Measurements from ENCODE around the gene DNMT3L.
"Not testable (repeated sequence)": the region's sequence is repeated elsewhere in the genome, so short reads cannot be mapped to it uniquely, and the experiment has no call there.

DNMT3L gene

DNA sequence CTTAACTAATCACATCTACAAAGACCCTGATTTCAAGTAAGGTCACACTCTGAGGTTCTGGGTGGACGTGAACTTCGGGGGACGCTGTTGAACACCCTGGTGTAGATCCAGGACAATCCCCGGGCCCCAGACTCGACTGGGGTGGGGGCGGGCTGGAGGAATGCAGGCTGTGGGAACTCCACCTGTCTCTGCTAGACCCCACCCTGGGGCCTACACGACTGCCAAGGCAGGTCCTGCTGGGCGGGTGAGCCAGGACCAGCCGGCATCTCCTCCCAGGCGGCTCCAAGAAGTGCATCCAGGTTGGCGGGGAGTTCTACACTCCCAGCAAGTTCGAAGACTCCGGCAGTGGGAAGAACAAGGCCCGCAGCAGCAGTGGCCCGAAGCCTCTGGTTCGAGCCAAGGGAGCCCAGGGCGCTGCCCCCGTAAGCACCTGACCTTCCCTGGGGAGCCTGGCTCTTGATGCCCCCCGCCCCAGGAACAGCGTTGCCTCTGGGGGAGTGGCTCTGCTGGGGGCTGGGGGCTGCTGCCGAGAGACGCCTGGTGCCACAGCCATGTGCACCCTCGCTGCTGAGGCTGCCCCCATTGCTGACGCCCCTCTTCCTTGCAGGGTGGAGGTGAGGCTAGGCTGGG lies 27.8 kb upstream of the DNMT3L start:
- Mint-ChIP-seq H3K36me3 (ENCODE audit: low read depth) (no peaks in the 10 kb centered on the region), H3K4me1 (ENCODE audit: low read depth) (peaks cover 3% of the 10 kb centered on the region), H3K27ac (no peak overlapping the region), H3K4me3 (no peak overlapping the region), H3K9me3 (no peaks in the 10 kb centered on the region), H3K27me3 (no peaks in the 10 kb centered on the region)
- no peak for DNase-seq

DNA sequence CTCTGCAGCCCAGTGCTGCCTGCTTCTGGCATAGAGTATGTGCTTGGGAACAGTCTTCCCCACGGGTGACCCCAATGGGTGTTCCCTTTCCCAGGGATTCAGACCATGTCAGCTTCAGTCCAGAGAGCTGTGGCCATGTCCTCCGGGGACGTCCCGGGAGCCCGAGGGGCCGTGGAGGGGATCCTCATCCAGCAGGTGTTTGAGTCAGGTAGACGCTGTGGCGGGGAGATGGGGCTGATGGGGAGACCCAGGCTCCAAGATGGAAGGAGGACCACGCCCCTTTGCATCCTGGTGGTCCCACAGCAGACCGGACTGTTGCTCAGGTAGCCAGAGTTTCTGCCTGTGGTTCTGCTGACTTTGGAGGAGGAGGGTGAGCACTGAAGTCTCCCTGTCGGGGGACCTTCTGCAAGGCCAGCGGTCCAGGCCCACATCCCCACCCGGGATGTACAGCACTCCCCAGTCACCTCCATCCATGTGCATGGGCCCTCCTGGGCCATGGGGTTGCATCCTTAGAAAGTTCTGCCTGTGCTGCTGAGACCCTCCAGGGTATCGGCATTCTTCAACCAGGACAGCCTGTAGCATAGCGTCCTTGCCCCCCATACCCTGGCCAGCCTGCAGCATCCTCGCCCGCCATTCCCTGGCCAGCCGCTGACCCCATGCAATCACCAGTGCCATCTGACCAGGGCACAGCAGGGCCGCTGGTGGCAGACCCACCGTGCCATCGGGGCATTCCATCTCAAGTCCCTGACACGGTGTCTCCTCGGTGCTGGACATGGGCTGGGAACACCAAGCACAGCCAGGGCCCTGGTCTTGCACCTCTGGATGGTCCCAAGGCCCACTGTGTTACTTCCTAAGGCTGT lies 26.8 kb upstream of the DNMT3L start:
- Mint-ChIP-seq H3K9me3 (no peaks in the 10 kb centered on the region), H3K27ac (no peak overlapping the region), H3K27me3 (no peaks in the 10 kb centered on the region), H3K36me3 (ENCODE audit: low read depth) (no peaks in the 10 kb centered on the region), H3K4me3 (no peak overlapping the region), H3K4me1 (ENCODE audit: low read depth) (peaks cover 1% of the 10 kb centered on the region)
- no peak for DNase-seq

- Mint-ChIP-seq H3K27me3 (no peaks in the 10 kb centered on the region), H3K9me3 (no peaks in the 10 kb centered on the region), H3K4me3 (no peak overlapping the region), H3K36me3 (ENCODE audit: low read depth) (no peaks in the 10 kb centered on the region), H3K4me1 (ENCODE audit: low read depth) (no peaks in the 10 kb centered on the region), H3K27ac (no peak overlapping the region)
- DNase-seq = no peak
Observed at GRCh38 chr21:44286716-44287632, 25.3 kb upstream of the DNMT3L start.

DNA sequence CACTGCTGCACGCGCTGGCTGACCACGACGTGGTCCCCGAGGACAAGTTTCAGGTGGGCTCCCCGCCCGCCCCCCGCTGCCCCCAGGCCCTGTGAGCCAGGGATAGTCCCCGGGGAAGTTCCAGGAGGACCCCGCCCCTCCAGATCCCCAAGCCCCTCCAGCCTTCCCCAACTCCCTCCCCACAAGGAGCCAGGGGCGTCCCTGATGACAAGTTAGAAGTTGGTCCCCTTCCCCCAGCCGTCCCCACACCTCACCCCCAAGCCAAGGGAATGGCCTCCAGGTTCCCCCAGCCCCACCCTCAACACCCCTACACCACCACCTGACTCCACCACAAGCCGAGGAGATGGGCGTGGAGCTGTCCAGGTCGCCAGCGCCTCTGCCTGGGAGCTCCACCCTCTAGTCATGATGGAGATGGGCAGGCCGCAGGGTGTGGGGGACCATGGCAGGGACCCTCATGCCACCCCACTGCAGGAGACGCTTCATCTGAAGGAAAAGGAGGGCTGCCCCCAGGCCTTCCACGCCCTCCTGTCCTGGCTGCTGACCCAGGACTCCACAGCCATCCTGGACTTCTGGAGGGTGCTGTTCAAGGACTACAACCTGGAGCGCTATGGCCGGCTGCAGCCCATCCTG lies 24.5 kb upstream of the DNMT3L start:
- Mint-ChIP-seq H3K4me3 (no peak overlapping the region), H3K27ac (no peak overlapping the region), H3K9me3 (no peaks in the 10 kb centered on the region), H3K27me3 (no peaks in the 10 kb centered on the region), H3K36me3 (ENCODE audit: low read depth) (no peaks in the 10 kb centered on the region), H3K4me1 (ENCODE audit: low read depth) (no peaks in the 10 kb centered on the region)
- DNase-seq = no peak

GRCh38 chr21:44285138-44285992 lies 23.7 kb upstream of the DNMT3L start, which contains the start of gene AIRE:
Gene AIRE, plus strand, starts transcription at chr21:44285876. Its CDS starts 131 bp downstream, at chr21:44286007.
- Mint-ChIP-seq H3K27ac (no peak within 1 kb of the TSS), H3K36me3 (ENCODE audit: low read depth) (no peaks in the 10 kb centered on the region), H3K4me1 (ENCODE audit: low read depth) (no peaks in the 10 kb centered on the region), H3K4me3 (no peak within 1 kb of the TSS), H3K9me3 (no peaks in the 10 kb centered on the region), H3K27me3 (no peaks in the 10 kb centered on the region)
- DNase-seq = no peak

- H3K27me3 Mint-ChIP-seq = no peaks in the 10 kb centered on the region
- no peak overlapping the region for H3K27ac Mint-ChIP-seq
- no peaks in the 10 kb centered on the region for H3K9me3 Mint-ChIP-seq
- no peak for DNase-seq
- no peak overlapping the region for H3K4me3 Mint-ChIP-seq
- H3K36me3 Mint-ChIP-seq (ENCODE audit: low read depth) = no peaks in the 10 kb centered on the region
- H3K4me1 Mint-ChIP-seq (ENCODE audit: low read depth) = no peaks in the 10 kb centered on the region
Observed at GRCh38 chr21:44283948-44284347, 22.3 kb upstream of the DNMT3L start.

- H3K4me1 Mint-ChIP-seq (ENCODE audit: low read depth); DNase-seq; H3K36me3 Mint-ChIP-seq (ENCODE audit: low read depth); H3K9me3 Mint-ChIP-seq; H3K4me3 Mint-ChIP-seq; H3K27me3 Mint-ChIP-seq; H3K27ac Mint-ChIP-seq: not testable (repeated sequence)
Observed at GRCh38 chr21:44283211-44283785, 21.6 kb upstream of the DNMT3L start.

DNA sequence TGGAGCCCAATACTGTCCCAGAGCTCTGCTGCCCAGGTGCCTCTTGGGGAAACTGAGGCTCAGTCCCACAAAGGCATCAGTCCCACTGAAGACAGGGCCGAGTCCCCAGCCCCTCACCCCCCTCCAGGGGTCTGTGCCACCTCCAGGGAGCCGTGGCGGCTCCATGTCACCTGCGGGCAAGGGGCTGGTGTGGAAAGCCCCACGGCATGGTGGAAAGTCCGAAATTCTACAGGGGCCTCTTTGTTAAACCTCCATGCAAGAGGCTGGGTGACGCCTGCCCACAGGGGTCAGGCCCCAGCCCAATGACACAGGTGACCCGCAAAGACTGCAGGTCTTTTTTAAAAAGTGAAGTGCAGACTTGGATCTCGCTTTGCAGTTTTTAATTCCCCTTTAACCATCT lies 20.7 kb upstream of the DNMT3L start:
- no peaks in the 10 kb centered on the region for H3K36me3 Mint-ChIP-seq (ENCODE audit: low read depth)
- H3K4me1 Mint-ChIP-seq (ENCODE audit: low read depth) = no peaks in the 10 kb centered on the region
- no peak overlapping the region for H3K4me3 Mint-ChIP-seq
- H3K27ac Mint-ChIP-seq = no peak overlapping the region
- no peaks in the 10 kb centered on the region for H3K9me3 Mint-ChIP-seq
- DNase-seq = no peak
- H3K27me3 Mint-ChIP-seq = no peaks in the 10 kb centered on the region

- H3K4me3 Mint-ChIP-seq = no peak overlapping the region
- H3K36me3 Mint-ChIP-seq (ENCODE audit: low read depth) = no peaks in the 10 kb centered on the region
- H3K27ac Mint-ChIP-seq = no peak overlapping the region
- H3K4me1 Mint-ChIP-seq (ENCODE audit: low read depth) = no peaks in the 10 kb centered on the region
- H3K27me3 Mint-ChIP-seq = no peaks in the 10 kb centered on the region
- DNase-seq = no peak
- no peaks in the 10 kb centered on the region for H3K9me3 Mint-ChIP-seq
Observed at GRCh38 chr21:44281801-44282200, 20.1 kb upstream of the DNMT3L start.

- H3K4me3 Mint-ChIP-seq = no peak overlapping the region
- DNase-seq = no peak
Observed at GRCh38 chr21:44279354-44280260, 17.9 kb upstream of the DNMT3L start.

DNA sequence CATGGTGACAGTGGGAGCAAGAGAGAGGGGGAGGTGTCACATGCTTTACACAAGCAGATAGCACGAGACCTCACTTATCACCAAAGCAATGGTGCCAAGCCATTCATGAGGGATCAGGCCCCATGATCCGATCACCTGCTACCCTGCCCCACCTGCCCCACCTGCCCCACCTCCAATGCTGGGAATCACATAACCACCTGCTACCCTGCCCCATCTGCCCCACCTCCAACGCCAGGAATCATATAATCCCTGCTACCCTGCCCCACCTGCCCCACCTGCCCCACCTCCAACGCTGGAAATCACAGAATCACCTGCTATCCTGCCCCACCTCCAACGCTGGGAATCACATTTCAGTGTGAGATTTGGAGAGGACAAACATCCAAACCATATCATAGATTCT lies 13.3 kb upstream of the DNMT3L start:
- Mint-ChIP-seq H3K27me3 (no peaks in the 10 kb centered on the region), H3K27ac (no peak overlapping the region)

More at GRCh38 chr21:44279354-44280260, 17.9 kb upstream of the DNMT3L start:
- H3K36me3 Mint-ChIP-seq (ENCODE audit: low read depth) = no peaks in the 10 kb centered on the region
- H3K27ac Mint-ChIP-seq = no peak overlapping the region
- H3K9me3 Mint-ChIP-seq = no peaks in the 10 kb centered on the region
- H3K4me1 Mint-ChIP-seq (ENCODE audit: low read depth) = no peaks in the 10 kb centered on the region
- H3K27me3 Mint-ChIP-seq = no peaks in the 10 kb centered on the region

GRCh38 chr21:44273046-44273445 lies 11.3 kb upstream of the DNMT3L start:
- no peak overlapping the region for H3K4me3 Mint-ChIP-seq
- H3K9me3 Mint-ChIP-seq = no peaks in the 10 kb centered on the region
- no peak overlapping the region for H3K27ac Mint-ChIP-seq

More for the DNA sequence above, 13.3 kb upstream of the DNMT3L start:
- H3K4me1 Mint-ChIP-seq (ENCODE audit: low read depth) = no peaks in the 10 kb centered on the region
- no peak overlapping the region for H3K4me3 Mint-ChIP-seq
- DNase-seq = no peak
- H3K36me3 Mint-ChIP-seq (ENCODE audit: low read depth) = no peaks in the 10 kb centered on the region
- no peaks in the 10 kb centered on the region for H3K9me3 Mint-ChIP-seq

More at GRCh38 chr21:44273046-44273445, 11.3 kb upstream of the DNMT3L start:
- Mint-ChIP-seq H3K27me3 (no peaks in the 10 kb centered on the region), H3K36me3 (ENCODE audit: low read depth) (no peaks in the 10 kb centered on the region), H3K4me1 (ENCODE audit: low read depth) (no peaks in the 10 kb centered on the region)
- DNase-seq = no peak

Measured in activated T-cell treated with anti-CD3 and anti-CD28 coated beads, Interleukin-2, amount 50 U/mL, for 24 hours (primary cell).